ENCODE measurements around the gene FAM174B.
A peak's percentile ranks its signal among the peaks of the same experiment; 100 is the strongest.
"Not testable (repeated sequence)": the region's sequence is repeated elsewhere in the genome, so short reads cannot be mapped to it uniquely, and the experiment has no call there.

The FAM174B gene

DNA sequence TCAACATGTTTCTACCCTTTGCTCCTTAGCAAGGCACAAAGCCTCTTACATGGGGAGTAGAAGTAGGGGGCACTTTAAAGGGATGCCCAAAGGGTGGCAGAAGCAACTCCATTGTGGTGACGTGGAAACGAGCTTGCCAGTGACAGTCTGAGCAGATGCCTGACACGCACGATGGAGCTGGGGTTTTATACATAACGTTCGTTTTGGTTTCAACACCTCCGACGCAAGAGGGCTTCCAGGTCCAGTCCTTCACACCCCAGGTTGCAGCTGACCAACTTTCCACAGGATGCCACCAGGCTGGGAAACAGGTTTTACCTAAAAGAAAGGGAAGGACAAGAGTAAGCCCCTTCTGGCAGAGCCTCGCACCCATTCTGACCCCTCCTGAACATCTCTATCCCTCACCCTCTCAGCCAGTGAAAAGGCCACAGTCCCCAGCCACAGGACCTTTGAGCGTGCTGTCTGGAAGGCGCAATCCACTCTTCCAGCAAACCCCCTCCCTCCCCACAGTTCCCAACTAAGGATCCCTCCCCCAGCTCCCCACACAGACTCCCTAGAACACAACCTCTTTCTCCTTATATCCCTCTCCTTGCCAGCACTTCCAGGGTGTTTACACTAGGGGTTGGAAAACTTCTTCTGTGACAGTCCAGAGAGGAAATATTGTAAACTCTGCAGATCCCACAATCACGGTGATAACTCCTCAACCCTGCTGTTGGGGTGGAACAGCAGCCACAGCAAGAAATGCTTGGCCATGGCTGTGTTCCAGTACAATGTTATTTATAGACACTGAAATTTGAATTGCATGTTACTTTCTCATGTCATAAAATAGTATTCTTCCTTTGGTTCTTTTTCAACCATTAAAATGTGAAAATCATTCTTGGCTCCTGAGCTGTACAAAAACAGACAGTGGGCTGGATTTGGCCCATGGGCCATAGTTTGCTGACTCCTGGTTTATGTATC, 36.2 kb downstream of the FAM174B start:
- DNase-seq: no peak

DNA sequence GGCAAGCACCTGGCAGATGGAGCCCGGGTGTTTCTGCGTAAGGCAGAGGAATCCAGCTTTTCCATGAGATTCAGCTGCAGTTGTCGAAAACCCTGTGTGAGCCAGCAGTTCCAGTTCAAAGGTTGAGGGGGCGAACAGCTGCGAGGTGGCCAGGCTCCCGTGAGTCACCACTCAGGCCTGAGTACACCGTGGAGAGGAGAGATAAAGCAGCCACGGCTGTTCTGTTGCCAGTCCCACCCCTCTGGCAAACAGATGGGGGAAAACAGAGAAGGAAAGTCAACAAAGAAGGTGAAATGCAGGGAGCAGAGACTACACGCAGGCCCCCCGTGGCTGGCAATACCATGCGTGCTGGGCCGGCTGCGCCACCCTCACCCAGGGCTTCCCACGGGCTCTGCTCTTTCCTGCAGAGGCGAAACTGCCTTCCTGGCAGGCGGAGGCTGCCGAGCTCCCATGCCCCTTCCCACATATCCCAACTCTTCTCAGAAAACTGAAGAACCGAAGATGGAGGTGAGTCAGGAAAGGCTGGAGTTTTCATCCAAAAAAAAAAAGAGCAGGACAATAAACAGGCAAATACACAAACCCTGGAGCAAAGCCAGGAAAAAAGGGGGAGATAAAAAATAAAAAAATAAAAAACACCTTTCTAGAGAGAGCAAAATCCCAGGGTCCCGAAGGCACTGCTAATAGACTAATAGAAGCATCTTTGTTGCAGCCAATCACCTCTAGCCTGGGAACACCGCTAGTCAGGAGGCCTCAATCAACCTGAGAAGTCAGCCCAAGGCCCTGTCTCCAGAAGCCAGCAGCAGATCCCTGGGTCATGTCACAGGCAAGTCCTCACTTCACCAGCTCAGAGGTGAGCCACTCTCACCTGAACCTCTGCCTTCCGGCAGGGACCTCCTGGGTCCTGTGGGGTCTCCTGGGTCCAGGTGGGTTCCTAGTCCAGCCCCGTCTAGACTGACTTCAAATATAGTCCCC, 37.7 kb downstream of the FAM174B start:
- DNase-seq: no peak

DNA sequence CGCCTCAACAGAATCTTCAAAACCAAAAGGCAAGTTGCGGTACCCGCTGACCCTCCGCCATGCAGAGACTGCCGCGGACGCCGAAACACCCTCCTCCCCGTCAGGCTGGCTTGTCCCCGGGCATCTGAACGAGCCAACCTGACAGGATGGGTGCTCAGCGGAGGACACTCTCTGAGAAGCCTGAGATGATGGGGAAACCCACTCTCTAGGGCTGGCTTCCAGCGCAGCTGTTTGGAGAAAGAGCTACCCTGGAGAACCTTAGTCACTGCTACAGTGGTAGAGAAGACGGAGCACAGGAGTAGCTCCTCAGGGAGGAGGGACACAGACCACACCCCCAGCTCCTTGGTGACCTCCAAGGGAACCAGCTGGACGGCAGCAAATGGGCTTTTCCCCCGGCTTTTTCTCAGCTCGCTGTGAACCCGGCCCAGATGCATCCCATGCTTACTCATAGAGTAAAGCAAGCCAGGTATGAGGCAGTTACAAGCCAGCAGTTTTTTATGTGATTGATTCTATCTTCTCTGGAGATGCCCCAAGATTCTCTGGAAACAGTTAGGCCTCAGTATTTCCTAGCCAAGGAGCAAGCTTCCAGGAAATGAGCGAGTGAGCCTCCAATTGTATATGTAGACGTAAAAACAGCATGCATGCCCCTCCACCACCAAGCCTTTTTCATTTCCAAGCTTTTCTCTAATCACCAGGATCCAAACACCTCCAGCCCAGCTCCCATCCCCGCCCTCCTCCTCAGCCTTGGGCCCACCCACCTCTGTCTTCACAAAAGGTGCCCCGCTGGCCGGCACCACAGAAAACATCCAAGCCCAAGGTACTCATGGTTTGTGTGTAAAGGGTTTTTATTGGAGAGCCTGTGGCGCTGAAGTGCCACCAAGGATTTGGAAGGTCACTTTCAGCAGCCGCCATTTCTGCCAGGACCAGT, 38.7 kb downstream of the FAM174B start:
- DNase-seq: no peak

DNA sequence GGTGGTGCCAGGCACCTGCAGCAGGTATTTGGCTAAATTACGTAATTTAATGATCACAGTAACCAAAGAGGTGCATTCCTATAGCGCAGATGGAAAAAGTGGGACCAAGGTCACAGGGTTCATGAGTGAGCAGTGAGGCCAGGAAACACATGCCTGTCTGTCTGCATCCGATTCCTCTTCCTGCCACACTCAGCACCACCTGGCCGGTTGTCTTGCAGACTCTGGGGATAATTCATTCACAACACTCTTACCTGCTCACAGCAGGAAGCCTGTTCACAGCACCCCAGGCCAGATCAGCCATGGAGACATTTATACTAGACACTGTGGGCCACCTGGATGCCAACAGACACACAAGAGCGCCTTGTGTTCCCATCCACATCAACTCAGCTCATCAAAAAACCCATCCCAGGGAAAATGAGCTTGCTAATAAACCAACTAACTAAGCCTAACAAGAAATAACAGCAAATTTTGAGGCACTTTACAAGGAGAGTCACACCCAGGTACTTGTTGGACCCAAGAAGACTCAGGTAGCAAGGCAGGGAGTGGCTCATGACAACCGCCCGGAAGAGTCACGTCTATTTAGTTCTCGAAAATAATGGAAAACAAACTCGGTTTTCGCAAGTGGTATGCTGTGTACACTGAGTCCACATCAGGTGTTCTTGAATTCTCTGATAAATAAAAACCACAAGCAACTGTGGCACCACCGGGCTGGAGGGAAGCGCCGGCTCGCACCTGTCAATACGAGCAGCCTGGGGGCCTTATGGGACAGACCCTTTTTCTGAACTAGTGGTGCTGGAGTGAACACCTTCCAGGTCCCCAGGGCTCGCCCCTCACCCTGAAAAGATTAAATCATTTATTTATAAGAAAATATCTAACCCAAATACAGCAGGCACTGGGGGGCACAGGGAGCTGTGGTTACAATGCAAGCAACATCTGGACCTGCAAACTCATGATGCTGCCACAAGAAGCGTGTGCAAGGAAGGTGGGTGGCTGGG, 40.5 kb downstream of the FAM174B start:
- no peak for DNase-seq

DNA sequence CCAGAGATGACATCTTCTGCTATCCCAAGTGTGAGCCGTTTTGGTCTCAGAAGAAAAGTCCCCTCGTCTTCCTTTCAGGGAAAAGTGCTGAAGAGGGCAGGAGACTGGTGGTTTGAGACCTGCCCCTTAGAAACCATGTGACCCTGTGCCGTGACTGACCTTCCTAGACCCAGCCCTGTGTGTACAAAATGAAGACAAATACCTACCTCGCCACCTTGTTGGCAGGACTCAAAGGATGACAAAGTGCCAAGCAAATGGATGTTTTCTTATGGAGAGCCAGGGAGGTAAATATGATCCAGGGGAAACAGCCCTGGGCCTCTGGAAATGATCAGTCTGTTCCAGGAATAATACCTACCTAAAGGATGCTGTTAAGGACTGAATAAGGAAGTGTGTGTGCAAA, 41.3 kb downstream of the FAM174B start:
- no peak for DNase-seq

DNA sequence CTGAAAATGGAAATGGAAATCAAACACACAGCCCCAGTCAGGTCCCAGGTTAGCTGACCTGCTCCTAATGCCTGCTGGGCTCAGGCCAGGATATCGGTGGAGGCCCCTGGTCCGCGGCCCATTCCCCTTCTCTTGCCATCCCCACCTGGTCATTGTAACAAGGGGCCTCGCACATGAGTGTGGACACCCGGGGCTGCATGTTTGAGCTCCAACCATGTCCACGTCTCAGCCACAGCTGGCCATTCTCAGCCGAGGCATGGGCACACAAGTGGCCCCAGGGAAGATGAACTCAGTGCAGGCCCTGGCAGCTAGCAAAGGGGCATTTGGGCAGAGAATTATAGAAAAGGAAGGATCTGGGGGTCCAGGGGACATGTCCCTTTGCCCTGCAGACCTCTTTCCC, 41.7 kb downstream of the FAM174B start:
- DNase-seq: no peak

DNA sequence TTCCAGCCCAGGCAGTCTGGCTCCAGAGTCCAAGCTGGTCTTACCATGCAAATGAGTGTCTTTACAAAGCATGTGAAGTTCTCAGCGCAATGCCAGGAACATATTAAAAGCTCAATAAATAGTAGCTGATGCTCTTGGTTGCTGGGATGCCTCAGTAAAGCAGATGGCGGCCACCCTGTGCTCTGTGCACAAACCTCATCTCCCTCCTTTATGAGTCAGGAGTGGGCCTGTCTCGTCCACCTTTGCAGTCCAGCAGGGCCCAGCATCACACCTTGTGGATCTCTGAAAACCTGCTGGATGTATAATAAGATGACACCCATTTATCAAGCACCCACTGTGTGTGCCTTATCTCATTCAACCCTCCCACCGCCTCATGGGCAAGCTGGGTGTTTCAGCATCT, 42.7 kb downstream of the FAM174B start:
- no peak for DNase-seq

DNA sequence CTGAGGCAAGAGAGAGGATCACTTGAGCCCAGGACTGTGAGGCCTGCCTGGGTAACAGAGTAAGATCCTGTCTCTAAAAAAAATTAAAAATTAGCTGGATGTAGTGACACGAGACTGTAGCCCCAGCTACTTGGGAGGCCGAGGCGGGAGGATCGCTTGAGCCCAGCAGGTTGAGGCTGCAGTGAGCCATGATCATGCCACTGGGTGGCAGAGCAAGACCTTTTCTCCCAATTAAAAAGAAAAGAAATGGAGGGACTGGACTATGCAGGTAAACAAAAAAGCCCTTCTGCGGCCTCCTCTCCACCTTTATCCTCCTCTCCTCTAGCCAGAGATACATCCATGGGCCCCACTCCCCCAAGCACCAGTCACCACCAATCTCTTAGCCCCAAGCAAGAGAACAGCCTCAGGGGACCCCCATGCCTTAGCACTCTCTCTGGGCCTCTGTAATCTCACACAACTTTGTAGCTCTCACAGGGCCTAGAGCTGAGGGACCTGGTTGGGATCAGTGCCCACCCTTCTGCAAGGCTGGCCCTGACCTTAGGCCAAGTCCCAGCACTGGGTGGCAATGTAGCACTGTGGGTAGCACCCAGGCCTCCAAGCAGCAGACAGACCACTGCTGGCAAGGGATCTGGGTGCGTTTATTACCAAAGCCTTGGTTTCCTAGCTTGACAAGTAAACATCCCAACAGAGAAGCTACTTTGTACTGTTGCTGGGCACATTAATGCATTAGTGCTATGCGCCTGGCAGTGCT, 43.4 kb downstream of the FAM174B start:
- DNase-seq: peak in 24 of 51 donors; percentile 4 to 61 (median 24)

DNA sequence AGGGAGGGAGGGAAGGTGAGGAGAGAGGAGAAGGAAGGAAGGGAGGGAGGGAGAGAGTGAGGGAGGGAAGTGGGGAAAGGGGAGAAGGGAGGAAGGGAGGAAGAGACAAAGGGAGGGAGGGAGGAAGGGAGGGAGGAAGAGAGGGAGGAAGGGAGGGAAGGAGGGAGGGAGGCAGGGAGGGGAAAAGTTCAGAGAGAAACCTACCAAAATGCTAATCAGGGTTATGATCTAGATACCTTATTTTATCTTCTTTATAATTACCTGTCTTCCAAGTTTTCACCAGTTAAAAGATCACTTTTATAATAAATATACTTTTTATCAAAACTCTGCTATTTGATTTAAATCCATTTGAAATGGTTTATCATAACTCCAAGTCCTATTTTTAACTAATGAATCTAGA, 44.4 kb downstream of the FAM174B start:
- DNase-seq: no peak

DNA sequence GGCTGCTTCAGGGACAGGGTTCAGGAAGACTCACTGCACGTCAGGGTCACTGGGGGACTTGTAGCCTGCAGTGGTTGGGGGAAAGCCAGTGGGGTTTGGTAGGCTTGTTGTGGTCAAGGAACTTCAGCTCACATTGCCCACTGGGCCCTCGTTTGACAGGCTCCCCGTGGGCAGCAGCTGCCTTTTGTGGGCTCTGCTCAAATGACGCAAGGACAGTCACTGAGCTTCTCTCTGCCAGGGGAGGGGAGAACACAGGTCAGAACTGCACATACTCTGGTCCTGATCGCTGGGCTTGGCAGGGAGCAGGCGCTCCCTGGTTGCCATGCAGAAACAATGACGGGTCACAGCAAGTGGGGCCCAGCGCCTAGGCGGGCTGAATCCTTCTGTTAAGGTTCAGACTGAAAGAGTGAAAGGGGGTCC, 45.5 kb downstream of the FAM174B start:
- DNase-seq: no peak

DNA sequence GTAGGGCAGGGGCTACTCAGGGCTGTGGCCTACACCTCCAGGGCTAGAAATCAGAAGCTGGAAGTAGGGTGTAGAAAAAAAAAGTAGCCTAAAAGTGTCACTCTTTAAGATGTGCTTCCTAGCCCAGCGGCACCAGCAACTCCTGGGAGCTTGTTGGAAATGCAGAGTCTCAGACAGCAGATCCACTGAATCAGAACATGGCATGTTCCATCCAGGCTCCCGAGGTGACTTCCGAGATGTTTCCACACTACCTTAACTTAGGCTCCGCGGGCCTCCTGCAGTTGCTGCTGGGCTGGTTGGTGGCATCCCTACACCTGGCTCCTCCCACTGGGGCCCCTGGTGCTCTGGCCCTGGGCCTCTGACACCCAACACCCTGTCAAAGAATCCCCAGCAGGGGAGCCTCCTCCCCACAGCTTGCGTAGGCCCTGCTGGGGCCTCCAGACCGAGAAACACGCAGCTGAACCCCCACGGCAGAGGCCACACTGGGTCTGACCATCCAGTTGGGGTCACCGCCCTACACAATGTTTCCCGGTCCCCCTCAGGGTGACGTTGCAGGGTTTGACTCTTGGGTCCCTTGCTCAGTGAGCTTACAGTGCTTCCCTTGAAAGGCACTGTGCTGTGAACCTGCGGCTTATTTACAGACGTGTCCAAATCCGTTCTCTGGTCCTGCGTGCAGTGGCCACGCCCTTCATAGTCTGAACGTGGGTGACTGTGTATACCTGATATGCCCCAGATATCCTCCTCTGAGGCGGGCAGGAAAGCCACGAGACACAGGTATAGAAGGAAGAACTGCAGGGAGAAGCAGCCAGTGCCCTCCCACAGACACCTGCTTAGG, 46.5 kb downstream of the FAM174B start:
- no peak for DNase-seq

DNA sequence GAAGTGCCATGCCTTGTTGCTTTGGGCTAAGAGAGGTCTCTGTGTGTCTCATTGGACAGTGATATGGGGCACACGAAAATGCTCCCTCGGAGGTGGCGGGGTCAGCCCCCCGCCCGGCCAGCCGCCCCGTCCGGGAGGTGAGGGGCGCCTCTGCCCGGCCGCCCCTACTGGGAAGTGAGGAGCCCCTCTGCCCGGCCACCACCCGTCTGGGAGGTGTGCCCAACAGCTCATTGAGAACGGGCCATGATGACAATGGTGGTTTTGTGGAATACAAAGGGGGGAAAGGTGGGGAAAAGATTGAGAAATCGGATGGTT, 48.8 kb downstream of the FAM174B start:
- not testable (repeated sequence) for DNase-seq

DNA sequence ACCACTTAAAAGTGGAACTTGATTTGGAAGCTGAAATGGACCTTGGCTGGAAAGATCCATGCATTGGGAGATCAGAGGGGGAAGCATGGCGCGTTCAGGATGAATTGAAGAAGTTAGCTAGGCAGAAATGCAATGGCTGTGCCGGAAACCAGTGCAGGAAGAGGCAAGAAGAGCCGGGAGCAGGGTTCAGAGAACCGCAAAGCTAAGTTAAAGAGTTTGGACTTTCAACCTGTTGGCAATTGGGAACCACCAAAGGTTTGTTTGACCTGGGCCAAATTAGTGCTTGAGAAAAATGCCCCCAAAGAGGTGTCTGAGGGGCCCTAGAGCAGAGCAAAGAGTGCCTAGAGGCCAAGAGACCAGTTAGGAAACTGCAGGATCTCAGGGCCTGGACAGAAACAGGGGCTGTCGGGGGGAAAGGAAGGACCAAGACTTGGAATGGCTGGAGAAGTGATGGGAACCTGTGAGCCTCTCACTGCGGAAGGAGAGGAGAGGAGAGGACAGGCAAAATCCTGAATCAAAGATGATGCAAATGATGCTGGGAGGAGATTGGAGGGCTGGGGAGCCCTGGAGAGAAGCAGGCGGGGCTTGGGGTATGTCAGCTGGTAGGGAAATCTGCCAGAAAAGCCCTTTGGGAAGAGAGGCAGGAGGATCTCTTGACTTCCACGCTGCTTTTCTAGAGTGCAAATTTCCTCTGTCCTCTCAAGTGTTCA, 49.3 kb downstream of the FAM174B start:
- DNase-seq: no peak

DNA sequence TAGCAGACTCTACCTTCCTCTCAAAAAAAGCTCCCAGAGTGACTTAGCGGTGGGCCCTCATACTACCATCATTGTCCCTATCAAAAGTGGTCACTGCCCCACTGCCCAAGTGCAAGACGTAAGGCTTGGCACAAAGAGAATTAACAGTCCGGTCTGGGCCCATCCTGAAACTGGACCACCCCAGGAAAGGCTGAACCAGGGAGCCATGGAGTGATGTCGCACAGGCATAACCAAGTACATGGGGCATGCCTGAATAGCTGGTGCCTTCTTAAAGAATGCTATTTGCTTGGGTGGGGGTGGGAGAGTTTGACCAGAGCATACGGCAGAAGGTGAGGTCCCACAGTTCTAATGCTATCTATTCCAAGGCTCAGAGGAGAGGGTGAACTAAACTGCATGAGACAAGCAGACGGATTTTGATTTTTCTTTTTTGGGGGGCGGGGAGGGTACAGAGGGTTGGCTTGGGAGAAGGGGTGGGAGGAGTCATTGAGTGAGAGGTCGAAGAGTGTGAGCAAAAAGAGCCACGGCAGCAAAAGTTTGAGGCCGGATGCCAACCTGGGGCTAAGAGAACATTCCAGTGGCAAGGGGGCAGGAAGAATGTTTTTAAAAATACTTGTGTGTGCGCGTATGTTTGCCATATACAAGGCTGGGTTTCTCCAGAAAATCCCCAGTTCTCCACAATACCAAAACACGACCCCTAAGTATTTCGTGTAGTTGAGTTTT, 50.2 kb downstream of the FAM174B start:
- no peak for DNase-seq

DNA sequence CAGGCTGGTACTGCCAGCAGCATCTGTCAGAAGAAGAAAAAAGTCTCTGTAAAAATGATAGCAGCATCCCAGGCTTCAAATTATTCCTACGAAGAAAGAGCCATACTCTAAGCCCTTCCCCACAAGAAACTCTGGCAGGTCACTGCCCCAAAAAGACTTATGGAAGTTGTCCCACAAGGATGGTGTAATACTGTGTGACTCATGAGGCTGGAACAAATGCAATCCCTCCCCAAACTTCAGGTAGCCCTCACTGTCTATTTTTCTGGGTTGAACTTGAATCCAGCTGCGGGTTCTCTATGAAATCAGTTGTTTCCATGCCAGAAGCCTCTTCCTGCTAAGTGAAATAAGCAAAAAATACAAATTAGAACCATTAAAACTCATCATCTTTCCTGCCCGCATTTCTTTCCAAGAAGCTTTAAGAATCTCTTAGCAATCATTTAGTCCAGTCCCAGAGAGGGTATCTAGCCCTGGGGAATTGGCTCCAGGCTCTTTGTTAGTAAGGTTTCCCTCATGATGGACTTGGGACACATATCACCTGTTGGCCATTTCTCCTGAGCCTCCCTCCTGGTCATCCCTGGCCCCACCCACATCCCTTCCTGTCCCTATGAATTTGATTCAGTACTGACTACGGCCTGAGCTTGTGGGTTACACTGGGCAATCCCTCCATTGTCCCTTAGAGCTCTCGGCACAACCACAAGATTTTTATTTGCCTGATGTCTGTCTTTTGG, 51.7 kb downstream of the FAM174B start:
- DNase-seq: no peak

DNA sequence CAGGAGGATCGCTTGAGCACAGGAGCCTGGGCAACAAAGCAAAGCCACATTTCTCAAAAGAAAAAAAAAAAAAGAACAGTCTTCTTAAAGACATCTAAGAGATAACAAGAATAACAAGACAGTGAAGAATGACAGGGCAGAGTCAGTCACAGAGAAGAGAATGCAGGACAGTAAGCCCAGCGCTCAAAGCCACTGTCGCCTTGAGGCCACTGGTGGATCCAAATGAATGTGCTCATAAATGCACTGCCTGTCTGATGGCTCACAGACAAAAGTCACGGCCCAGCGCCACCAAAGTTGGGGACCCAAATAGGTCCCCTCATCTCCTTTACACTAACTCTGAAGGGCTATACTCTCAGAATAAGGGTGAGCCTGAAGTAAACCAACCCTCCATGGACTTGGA, 52.3 kb downstream of the FAM174B start:
- DNase-seq: no peak
